SK-N-MC (cell line): ENCODE measurements around the gene METTL15.

ENCODE experiments used
- EZH2 ChIP-seq: fragments of 200-600 bp; sonication (generic); IDR thresholded peaks from one replicate; pipeline ENCODE4 v1.6.1; 2017; ENCODE audit warnings: antibody characterized with exemption
- POLR2AphosphoS5 ChIP-seq: IDR thresholded peaks from 2 replicates; pipeline ENCODE4 v1.6.1; 2012; ENCODE audit warnings: mild to moderate bottlenecking, low read depth, low read length, borderline replicate concordance

DNA sequence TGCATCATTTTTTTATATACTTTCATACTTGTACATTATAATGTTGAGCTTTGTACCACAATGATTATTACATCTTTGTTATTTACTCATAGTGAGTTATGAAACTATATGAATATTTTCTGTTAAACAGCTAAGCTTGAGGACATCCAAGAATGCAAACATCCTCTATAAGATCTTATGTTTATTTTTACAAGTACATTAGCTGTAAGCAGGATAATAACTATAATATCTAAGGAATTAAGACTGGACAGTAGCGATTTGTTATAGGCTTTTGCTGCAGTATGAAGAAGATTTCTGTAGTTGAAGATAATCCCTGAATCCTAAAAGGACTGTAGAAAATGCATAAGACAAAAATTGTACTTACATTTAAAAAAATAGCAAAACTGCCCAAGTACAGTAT is 176.0 kb downstream of the METTL15 start:
- TF ChIP-seq EZH2, result no peak
- TF ChIP-seq POLR2AphosphoS5, result no peak
